Measurements from ENCODE around the gene HOMER3. TPM values are rescaled to one million over a fixed set of nuclear protein-coding genes. Genes with fewer than 3 reads are reported as not detected.
A peak's percentile ranks its signal among the peaks of the same experiment; 100 is the strongest.

HOMER3 gene
- total and polyA plus RNA-seq, 9 of the 15 experiments (the other 6 are each of a cell fraction or from before 2014, with no cell fraction given) = 1.3 to 5.1 (median 3.7) TPM; not detected in 2

GRCh38 chr19:18886972-18887371 is 54.0 kb downstream of the HOMER3 start:
- 19% methylated on average over 4 of the region's 4 CpGs for WGBS (ENCODE audit: insufficient coverage, low coverage, missing lambda C conversion rate)
- no TSS peak for BruUV-seq (replicated peaks)
- ATAC-seq = no peak
- Histone ChIP-seq H3K9me1 (ENCODE audit: control insufficient read depth, insufficient read depth, low read length) (no peaks in the 10 kb centered on the region), H3K27me3 (ENCODE audit: control insufficient read depth in 2 of 2, insufficient read depth in 2 of 2, low read length in 2 of 2) (no peaks in the 10 kb centered on the region), H3K4me1 (replicated peaks in 1 of 2; ENCODE audit: control insufficient read depth in 2 of 2, insufficient read depth in 2 of 2, low read length in 2 of 2) (peaks cover 8 to 18% of the 10 kb centered on the region in 2 experiments; a peak in 4 of 5 replicates), H3K27ac (ENCODE audit: extremely low read depth, low read depth, low read length) (no peak overlapping the region), H3K9ac (ENCODE audit: insufficient read depth in 1 of 2, low read depth in 2 of 2, low read length in 2 of 2) (no peak overlapping the region), H2AFZ (ENCODE audit: low read depth, low read length) (no peak overlapping the region), H3K36me3 (ENCODE audit: control insufficient read depth, insufficient read depth, low read length) (no peaks in the 10 kb centered on the region), H3K79me2 (ENCODE audit: control insufficient read depth, insufficient read depth, low read length) (no peaks in the 10 kb centered on the region), H3K9me3 (replicated peaks; ENCODE audit: control insufficient read depth, insufficient read depth, low read depth, low read length) (no peaks in the 10 kb centered on the region), H4K20me1 (replicated peaks; ENCODE audit: control insufficient read depth, insufficient read depth, low read length) (no peaks in the 10 kb centered on the region; the same call in 1 of the 2 replicates), H3K4me2 (ENCODE audit: insufficient read depth, low read length) (no peak overlapping the region), H3K4me3 (no peak overlapping the region)
- no peak for DNase-seq (ENCODE audit: extremely low read depth in 1 of 4, low spot score in 3 of 4)
- ChIA-PET CTCF (ENCODE audit: low intra/inter-chr PET ratio) (no interaction called here), POLR2A (no interaction called here)
- in situ Hi-C loops (cut with MboI) (no loop called here), intact Hi-C loops (cut with micrococcal nuclease) (no loop called here)
- no peak for FAIRE-seq
- TF ChIP-seq MAFK (IDR thresholded peaks at IDR 0.05; ENCODE audit: low read length) (no peak), L3MBTL2 (IDR thresholded peaks at IDR 0.05) (no peak), SAFB2 (IDR thresholded peaks at IDR 0.05; ENCODE audit: borderline replicate concordance, low read depth, low read length, severe bottlenecking) (no peak), EWSR1 (IDR thresholded peaks at IDR 0.05; ENCODE audit: borderline replicate concordance, low read depth, partially characterized antibody) (no peak), ZFP1 (CRISPR knock-in tag; IDR thresholded peaks at IDR 0.05) (no peak), ZNF57 (CRISPR knock-in tag; IDR thresholded peaks at IDR 0.05) (no peak), RBFOX2 (IDR thresholded peaks at IDR 0.05; ENCODE audit: low read depth, low read length) (no peak), KDM5B (IDR thresholded peaks at IDR 0.05; ENCODE audit: insufficient replicate concordance, low read depth, low read length) (no peak), SRF (CRISPR knock-in tag; IDR thresholded peaks at IDR 0.05) (no peak), ZNF143 (CRISPR knock-in tag; IDR thresholded peaks at IDR 0.05) (no peak), RBM14 (IDR thresholded peaks at IDR 0.05; ENCODE audit: borderline replicate concordance, insufficient read depth, low read depth, low read length) (no peak), SMAD1 (IDR thresholded peaks at IDR 0.05; ENCODE audit: low read depth, low read length, partially characterized antibody) (no peak), KAT7 (CRISPR knock-in tag; IDR thresholded peaks at IDR 0.05; ENCODE audit: borderline replicate concordance) (no peak), MXI1 (IDR thresholded peaks at IDR 0.05; ENCODE audit: low read depth, low read length) (no peak), GATAD2B (IDR thresholded peaks at IDR 0.05; ENCODE audit: borderline replicate concordance) (no peak), ZNF121 (CRISPR knock-in tag; conservative IDR thresholded peaks at IDR 0.05) (0 out of 2 replicates have a peak, but pooled peaks have one; percentile 22), FOXJ3 (CRISPR knock-in tag; IDR thresholded peaks at IDR 0.05) (no peak), HMGN3 (IDR thresholded peaks at IDR 0.05; ENCODE audit: borderline replicate concordance, extremely low read depth, insufficient read length, low read depth, low read length) (no peak), NUFIP1 (IDR thresholded peaks at IDR 0.05; ENCODE audit: partially characterized antibody) (no peak), CGGBP1 (CRISPR knock-in tag; IDR thresholded peaks at IDR 0.05) (no peak), CREM (IDR thresholded peaks at IDR 0.05; ENCODE audit: low read depth) (no peak), XRCC4 (IDR thresholded peaks at IDR 0.05; ENCODE audit: extremely low read depth, insufficient read depth, insufficient read length) (no peak), POU5F1 (IDR thresholded peaks at IDR 0.05; ENCODE audit: borderline replicate concordance, low read depth, low read length, partially characterized antibody) (no peak), SIN3A (IDR thresholded peaks at IDR 0.05; ENCODE audit: borderline replicate concordance in 2 of 2, control insufficient read depth in 1 of 2, low read depth in 2 of 2, low read length in 2 of 2) (no peak), JUN (IDR thresholded peaks at IDR 0.05; ENCODE audit: borderline replicate concordance, low read depth, low read length) (no peak), JUN (CRISPR knock-in tag; IDR thresholded peaks at IDR 0.05; ENCODE audit: borderline replicate concordance) (no peak)
